DND-41 (cell line): Measurements from ENCODE around the gene PIEZO2.

Source experiments
- CTCF ChIP-seq: IDR thresholded peaks from 2 replicates; pipeline ENCODE4 v1.5.1; 2012; ENCODE audit warnings: borderline replicate concordance, low read length, moderate library complexity, mild to moderate bottlenecking; ENCODE audit not compliant: poor library complexity, severe bottlenecking; ENCODE audit errors: extremely low read depth
- EZH2 ChIP-seq: IDR thresholded peaks from 3 replicates; pipeline ENCODE4 v1.6.1; 2012; ENCODE audit warnings: borderline replicate concordance, low read depth, mild to moderate bottlenecking, moderate library complexity, low read length, inconsistent platforms; ENCODE audit not compliant: severe bottlenecking

DNA sequence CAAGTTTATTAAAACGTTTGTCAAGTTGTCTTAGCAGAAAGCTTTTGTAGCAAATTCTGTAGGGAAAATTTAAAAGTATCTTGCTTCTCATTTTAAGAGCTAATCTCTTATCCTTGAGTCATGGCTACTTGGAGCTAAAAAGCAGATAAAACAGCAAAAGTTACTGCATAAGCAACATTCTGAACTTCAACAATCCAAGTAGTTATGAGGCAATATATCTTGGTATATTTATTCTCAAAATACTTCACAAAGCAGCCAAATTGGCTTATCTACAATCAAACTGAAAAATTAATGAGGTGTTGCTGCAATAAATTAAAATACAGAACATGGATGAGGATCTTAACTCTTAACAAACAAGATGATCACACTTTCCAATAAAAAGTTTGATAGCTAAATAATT lies 306.5 kb downstream of the PIEZO2 start:
- no peak for TF ChIP-seq CTCF
- TF ChIP-seq EZH2 = no peak
